ENCODE data around the gene TOB1.

- TF ChIP-seq, protein P1, sequence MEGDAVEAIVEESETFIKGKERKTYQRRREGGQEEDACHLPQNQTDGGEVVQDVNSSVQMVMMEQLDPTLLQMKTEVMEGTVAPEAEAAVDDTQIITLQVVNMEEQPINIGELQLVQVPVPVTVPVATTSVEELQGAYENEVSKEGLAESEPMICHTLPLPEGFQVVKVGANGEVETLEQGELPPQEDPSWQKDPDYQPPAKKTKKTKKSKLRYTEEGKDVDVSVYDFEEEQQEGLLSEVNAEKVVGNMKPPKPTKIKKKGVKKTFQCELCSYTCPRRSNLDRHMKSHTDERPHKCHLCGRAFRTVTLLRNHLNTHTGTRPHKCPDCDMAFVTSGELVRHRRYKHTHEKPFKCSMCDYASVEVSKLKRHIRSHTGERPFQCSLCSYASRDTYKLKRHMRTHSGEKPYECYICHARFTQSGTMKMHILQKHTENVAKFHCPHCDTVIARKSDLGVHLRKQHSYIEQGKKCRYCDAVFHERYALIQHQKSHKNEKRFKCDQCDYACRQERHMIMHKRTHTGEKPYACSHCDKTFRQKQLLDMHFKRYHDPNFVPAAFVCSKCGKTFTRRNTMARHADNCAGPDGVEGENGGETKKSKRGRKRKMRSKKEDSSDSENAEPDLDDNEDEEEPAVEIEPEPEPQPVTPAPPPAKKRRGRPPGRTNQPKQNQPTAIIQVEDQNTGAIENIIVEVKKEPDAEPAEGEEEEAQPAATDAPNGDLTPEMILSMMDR (conservative IDR thresholded peaks at IDR 0.05; ENCODE audit: low read length): no peak
- TF ChIP-seq EZH2phosphoT487 (IDR thresholded peaks at IDR 0.05; ENCODE audit: borderline replicate concordance, low read depth, low read length): no peak
Measured at GRCh38 chr17:50834429-50835300, 31.5 kb downstream of the TOB1 start.
